HCT116 (cell line): ENCODE results near the gene CTBP1. TPM values are rescaled to one million over a fixed set of nuclear protein-coding genes. Genes with fewer than 3 reads are reported as not detected.

Source experiments
- ATAC-seq: fragments of 200-7000 bp; cut with Tn5 transposase; 2 replicates; pipeline ENCODE4 v1.9.1; 2020; ENCODE audit warnings: mild to moderate bottlenecking, moderate library complexity
- BruUV-seq: library from RNA; stranded (reverse); fragments of 400-500 nt; replicated peaks from 2 replicates; lab custom pipeline; 2021; lab: Mats Ljungman, UMichigan
- CTCF ChIA-PET: fragments of 300-600 bp; sonication (Branson Sonifier 250); formaldehyde crosslinking; loops from one replicate; lab custom pipeline; 2021; ENCODE audit warnings: antibody characterized with exemption; lab: Charles Lee
- POLR2A ChIA-PET: fragments of 300-600, 350-600 bp; sonication (Branson Sonifier 250); formaldehyde crosslinking; loops from one replicate; lab custom pipeline; 2021; ENCODE audit warnings: antibody characterized with exemption; lab: Charles Lee
- RAD21 ChIA-PET, 2 experiments: fragments of 300-600 bp; sonication (Branson Sonifier 250); formaldehyde crosslinking; loops; one replicate each; lab custom pipeline; 2023; ENCODE audit warnings: low total read pairs in 2 of 2; ENCODE audit not compliant: uncharacterized antibody in 2 of 2, unreplicated experiment in 2 of 2, low non-redundant PET in 1 of 2; lab: Charles Lee
- DNase-seq: peaks from one replicate; pipeline ENCODE4 v3.0.0-alpha.2; 2010; ENCODE audit warnings: low read depth, low spot score
- H2AFZ ChIP-seq: fragments of 200-600 bp; shearing (Covaris generic), sonication (generic); 2 replicates; pipeline ENCODE4 v1.6.1; 2017; ENCODE audit warnings: low read depth, mixed run types, mixed read lengths, antibody characterized with exemption, low read length; ENCODE audit not compliant: poor library complexity, severe bottlenecking
- H3K27ac ChIP-seq: 2 replicates; pipeline ENCODE4 v1.5.1; 2012; ENCODE audit warnings: low read depth, low read length
- H3K27me3 ChIP-seq: fragments of 200-600 bp; sonication (generic); 2 replicates; pipeline ENCODE4 v1.6.1; 2016; ENCODE audit warnings: mixed run types, low read length, mixed read lengths; ENCODE audit not compliant: insufficient read depth
- H3K36me3 ChIP-seq, 2 experiments: fragments of 200-500 bp in 1 of 2; fragments of 200-600 bp in 1 of 2; sonication (Bioruptor generic) in 1 of 2; sonication (generic) in 1 of 2; 2 replicates each; pipeline versions ENCODE4 v1.5.1 to v1.6.1; 2014 to 2016; ENCODE audit warnings: low read length in 2 of 2, inconsistent platforms in 1 of 2, mixed read lengths in 1 of 2, mixed run types in 1 of 2; ENCODE audit not compliant: insufficient read depth in 2 of 2, control insufficient read depth in 1 of 2
- H3K4me1 ChIP-seq, 2 experiments: fragments of 200-600 bp in 1 of 2; sonication (generic) in 1 of 2; 2 replicates each; pipeline versions ENCODE4 v1.5.1 to v1.6.1; 2012 to 2017; ENCODE audit warnings: low read length in 2 of 2, inconsistent platforms in 1 of 2, mild to moderate bottlenecking in 1 of 2, mixed read lengths in 1 of 2, mixed run types in 1 of 2, moderate library complexity in 1 of 2; ENCODE audit not compliant: insufficient read depth in 2 of 2, control insufficient read depth in 1 of 2
- H3K4me2 ChIP-seq: fragments of 200-600 bp; sonication (generic); 2 replicates; pipeline ENCODE4 v1.6.1; 2017; ENCODE audit warnings: mixed run types, low read length, mixed read lengths
- H3K4me3 ChIP-seq, 2 experiments: fragments of 200-600 bp in 1 of 2; sonication (generic) in 1 of 2; replicated peaks in 1 of 2; 2 replicates each; pipeline ENCODE4 v1.5.1; 2011 to 2016; ENCODE audit warnings: low read length in 2 of 2, control low read depth in 1 of 2, low read depth in 1 of 2, mild to moderate bottlenecking in 1 of 2, mixed read lengths in 1 of 2, mixed run types in 1 of 2
- H3K79me2 ChIP-seq: fragments of 200-600 bp; sonication (generic); 2 replicates; pipeline ENCODE4 v1.6.1; 2017; ENCODE audit warnings: mild to moderate bottlenecking, mixed run types, low read length, moderate library complexity, mixed read lengths; ENCODE audit not compliant: insufficient read depth
- H3K9ac ChIP-seq: fragments of 200-600 bp; sonication (generic); 2 replicates; pipeline ENCODE4 v1.6.1; 2016; ENCODE audit warnings: low read length, mixed read lengths
- H3K9me2 ChIP-seq: fragments of 200-600 bp; sonication (generic), shearing (Covaris generic); 2 replicates; pipeline ENCODE4 v1.6.1; 2017; ENCODE audit warnings: mixed run types, mild to moderate bottlenecking, moderate library complexity; ENCODE audit not compliant: insufficient read depth
- H3K9me3 ChIP-seq, 2 experiments: fragments of 200-500 bp in 1 of 2; fragments of 200-600 bp in 1 of 2; sonication (Bioruptor generic) in 1 of 2; sonication (generic) in 1 of 2; 2 replicates each; pipeline ENCODE4 v1.6.1; 2014 to 2017; ENCODE audit warnings: low read length in 2 of 2, mixed read lengths in 2 of 2, inconsistent platforms in 1 of 2, low read depth in 1 of 2, mild to moderate bottlenecking in 1 of 2, mixed run types in 1 of 2, moderate library complexity in 1 of 2; ENCODE audit not compliant: control insufficient read depth in 1 of 2, insufficient read depth in 1 of 2
- H4K20me1 ChIP-seq: fragments of 200-600 bp; sonication (generic), shearing (Covaris generic); 2 replicates; pipeline ENCODE4 v1.6.1; 2017; ENCODE audit warnings: mixed run types, mild to moderate bottlenecking, moderate library complexity; ENCODE audit not compliant: insufficient read depth
- ATF3 ChIP-seq: IDR thresholded peaks from 2 replicates; pipeline ENCODE4 v1.6.1; 2012
- EGR1 ChIP-seq: IDR thresholded peaks from 2 replicates; pipeline ENCODE4 v1.6.1; 2012; ENCODE audit warnings: low read depth
- ELF1 ChIP-seq: IDR thresholded peaks from 2 replicates; pipeline ENCODE4 v1.6.1; 2012; ENCODE audit warnings: low read depth, borderline replicate concordance
- FOSL1 ChIP-seq: IDR thresholded peaks from 2 replicates; pipeline ENCODE4 v1.6.1; 2012; ENCODE audit warnings: low read depth
- JUND ChIP-seq: IDR thresholded peaks from 2 replicates; pipeline ENCODE4 v1.6.1; 2012
- POLR2A ChIP-seq: IDR thresholded peaks from 2 replicates; pipeline ENCODE4 v1.7.0; 2011; ENCODE audit warnings: borderline replicate concordance; ENCODE audit not compliant: insufficient read depth, insufficient read length; ENCODE audit errors: extremely low read depth
- POLR2AphosphoS5 ChIP-seq: IDR thresholded peaks from 2 replicates; pipeline ENCODE4 v1.6.1; 2011; ENCODE audit warnings: mild to moderate bottlenecking, low read depth, low read length, moderate library complexity
- RAD21 ChIP-seq: IDR thresholded peaks from 2 replicates; pipeline ENCODE4 v1.6.1; 2012; ENCODE audit warnings: low read depth, mild to moderate bottlenecking
- SP1 ChIP-seq: IDR thresholded peaks from 2 replicates; pipeline ENCODE4 v1.6.1; 2012; ENCODE audit warnings: low read depth
- TCF7L2 ChIP-seq: IDR thresholded peaks from 2 replicates; pipeline ENCODE4 v1.7.0; 2011; ENCODE audit warnings: borderline replicate concordance, inconsistent platforms; ENCODE audit not compliant: insufficient read depth, insufficient read length; ENCODE audit errors: extremely low read depth
- ZBTB33 ChIP-seq: IDR thresholded peaks from 2 replicates; pipeline ENCODE4 v1.6.1; 2011; ENCODE audit warnings: mild to moderate bottlenecking, low read length, moderate library complexity; ENCODE audit not compliant: insufficient replicate concordance; ENCODE audit errors: extremely low read depth
- ZFX ChIP-seq: fragments of 450-650 bp; IDR thresholded peaks from 2 replicates; pipeline ENCODE4 v1.6.1; 2017
- ZNF274 ChIP-seq: fragments of 200-500 bp; sonication (Bioruptor generic); IDR thresholded peaks from 2 replicates; pipeline ENCODE4 v1.6.1; 2014; ENCODE audit warnings: mild to moderate bottlenecking, low read depth, low read length, inconsistent platforms
- intact Hi-C: fragments of 100-400 bp; cut with micrococcal nuclease; formaldehyde crosslinking; loops from 2 replicates; pipeline ENCODE4 v1.10.0; 2022
- total RNA-seq: library from RNA; stranded (reverse); gene quantifications from one replicate; pipeline ENCODE4 v1.2.1, GENCODE V29; 2021; ENCODE audit not compliant: unreplicated experiment

CTBP1 gene
- total RNA-seq, 1 experiment from 2014 or later: 175 TPM

- DNase-seq (no peak), ATAC-seq (no peak)
- H3K9ac ChIP-seq: no peak overlapping the region
- BruUV-seq: no TSS peak
- no peaks in the 10 kb centered on the region for H3K36me3 ChIP-seq
- no peaks in the 10 kb centered on the region for H3K79me2 ChIP-seq
- H3K9me3 ChIP-seq: no peaks in the 10 kb centered on the region
- H4K20me1 ChIP-seq: no peaks in the 10 kb centered on the region
- CTCF ChIA-PET: no interaction called here
- intact Hi-C loops: no loop called here
- no peak overlapping the region for H2AFZ ChIP-seq
- no peak overlapping the region for H3K27ac ChIP-seq
- no peaks in the 10 kb centered on the region for H3K27me3 ChIP-seq
- H3K4me2 ChIP-seq: no peak overlapping the region
- no peaks in the 10 kb centered on the region for H3K9me2 ChIP-seq
- POLR2A ChIA-PET: no interaction called here
- TF ChIP-seq EGR1 (no peak), RAD21 (no peak), JUND (no peak), ZNF274 (no peak), ATF3 (no peak), POLR2AphosphoS5 (no peak), SP1 (no peak), FOSL1 (no peak), POLR2A (no peak), ELF1 (no peak), ZBTB33 (no peak), ZFX (no peak), TCF7L2 (no peak)
- H3K4me3 ChIP-seq: no peak overlapping the region
- peaks cover 3 to 16% of the 10 kb centered on the region in 2 experiments; a peak in 3 of 4 replicates for H3K4me1 ChIP-seq
- RAD21 ChIA-PET: no interaction called here
Measured at GRCh38 chr4:1170156-1170975, 78.6 kb downstream of the CTBP1 start.
